Superior temporal gyrus (tissue), 1 donor: ENCODE data around the gene PEX10.

Experiments used
- DNase-seq: peaks from one replicate; pipeline ENCODE4 v3.0.0-alpha.2; 2016; ENCODE audit errors: extremely low spot score

Gene PEX10

GRCh38 chr1:2425892-2426291 is 13.5 kb upstream of the PEX10 start:
- DNase-seq, result peak; percentile 61

- no peak for DNase-seq
Observed at GRCh38 chr1:2422523-2422922, 10.2 kb upstream of the PEX10 start.

GRCh38 chr1:2419416-2419815 is 7.1 kb upstream of the PEX10 start:
- DNase-seq, result no peak

GRCh38 chr1:2418791-2419320 is 6.5 kb upstream of the PEX10 start:
- no peak for DNase-seq

- DNase-seq, result no peak
Observed at GRCh38 chr1:2417833-2418225, 5.5 kb upstream of the PEX10 start.

- DNase-seq, result no peak
Observed at GRCh38 chr1:2417083-2417832, 4.9 kb upstream of the PEX10 start.

- no peak for DNase-seq
Observed at GRCh38 chr1:2416403-2416802, 4.0 kb upstream of the PEX10 start.

- DNase-seq, result no peak
Observed at GRCh38 chr1:2415801-2416208, 3.4 kb upstream of the PEX10 start.

- no peak for DNase-seq
Observed at GRCh38 chr1:2415337-2415736, 3.0 kb upstream of the PEX10 start.

GRCh38 chr1:2414297-2414958 is 2.1 kb upstream of the PEX10 start:
- DNase-seq, result peak; percentile 81

- DNase-seq, result no peak
Observed at GRCh38 chr1:2413495-2414296, 1.3 kb upstream of the PEX10 start.

- no peak for DNase-seq
Observed at GRCh38 chr1:2412773-2413494, 570 bp upstream of the PEX10 start.

GRCh38 chr1:2411801-2412394 is 466 bp downstream of the PEX10 start:
- no peak for DNase-seq

- DNase-seq, result no peak
Observed at GRCh38 chr1:2409745-2410144, 2.6 kb downstream of the PEX10 start.

GRCh38 chr1:2408859-2409276 is 3.5 kb downstream of the PEX10 start:
- no peak for DNase-seq

GRCh38 chr1:2408456-2408855 is 3.9 kb downstream of the PEX10 start:
- no peak for DNase-seq

GRCh38 chr1:2407991-2408275 is 4.4 kb downstream of the PEX10 start:
- no peak for DNase-seq

GRCh38 chr1:2407166-2407990 is 5.0 kb downstream of the PEX10 start:
- DNase-seq, result no peak

- no peak for DNase-seq
Observed at GRCh38 chr1:2406451-2407041, 5.8 kb downstream of the PEX10 start.

- DNase-seq, result no peak
Observed at GRCh38 chr1:2405588-2406295, 6.6 kb downstream of the PEX10 start.
